Gastroesophageal sphincter (tissue), 4 donors: ENCODE data around the gene DCUN1D3. TPM values are rescaled to one million over a fixed set of nuclear protein-coding genes. Genes with fewer than 3 reads are reported as not detected.
"Not testable (repeated sequence)": the region's sequence is repeated elsewhere in the genome, so short reads cannot be mapped to it uniquely, and the experiment has no call there.

Experiments used
- ATAC-seq: fragments of 150-250 bp; one replicate; pipeline ENCODE4 v1.9.1; 2016; ENCODE audit warnings: mild to moderate bottlenecking, moderate library complexity
- H3K27ac ChIP-seq, 4 donors: fragments of 200-600 bp; sonication (generic) in 3 of 4; 1 replicate in 3 of 4; 2 replicates in 1 of 4; pipeline ENCODE4 v1.5.1; 2016 to 2019
- H3K27me3 ChIP-seq: fragments of 200-600 bp; sonication (generic); one replicate; pipeline ENCODE4 v1.5.1; 2019
- H3K36me3 ChIP-seq, 2 donors: fragments of 200-600 bp; sonication (generic); one replicate each; pipeline ENCODE4 v1.5.1; 2019; ENCODE audit warnings: control low read depth in 1 of 2
- H3K4me1 ChIP-seq, 3 donors: fragments of 200-600 bp; sonication (generic); 1 replicate in 2 of 3; 2 replicates in 1 of 3; pipeline ENCODE4 v1.5.1; 2016 to 2019; ENCODE audit warnings: control low read depth in 2 of 3
- H3K4me3 ChIP-seq, 2 donors: fragments of 200-600 bp; sonication (generic); one replicate each; pipeline ENCODE4 v1.5.1; 2019; ENCODE audit warnings: mild to moderate bottlenecking in 1 of 2, moderate library complexity in 1 of 2
- H3K9me3 ChIP-seq, 3 donors: fragments of 200-600 bp; sonication (generic); one replicate each; pipeline ENCODE4 v1.5.1; 2017 to 2019; ENCODE audit warnings: control low read depth in 2 of 3
- EP300 ChIP-seq: sonication (generic); formaldehyde crosslinking; IDR thresholded peaks from one replicate; pipeline ENCODE4 v1.6.1; 2017; ENCODE audit warnings: antibody characterized with exemption, mild to moderate bottlenecking
- POLR2A ChIP-seq, 2 donors: fragments of 450-650 bp; IDR thresholded peaks; one replicate each; pipeline ENCODE4 v1.6.1; 2017; ENCODE audit warnings: antibody characterized with exemption in 2 of 2, mild to moderate bottlenecking in 2 of 2, moderate library complexity in 1 of 2
- POLR2AphosphoS5 ChIP-seq: sonication (generic); formaldehyde crosslinking; IDR thresholded peaks from one replicate; pipeline ENCODE4 v1.6.1; 2017; ENCODE audit warnings: antibody characterized with exemption
- WGBS, 2 donors: methylation state at CpG; one replicate each; pipeline ENCODE4 v1.1.5; 2018; ENCODE audit warnings: low coverage in 1 of 2; 5-methylcytosine and 5-hydroxymethylcytosine counted together
- total RNA-seq, 4 donors: library from RNA; depleted of rRNA; stranded (reverse); fragments of >200 nt; gene quantifications; one replicate each; pipeline ENCODE4 v1.1.0, GENCODE V29; 2016
- TF ChIP-seq, protein P1 (sequence below), 4 experiments: fragments of 200-600 bp in 2 of 4; fragments of 450-650 bp in 2 of 4; sonication (generic) in 1 of 4; IDR thresholded peaks; one replicate each; pipeline ENCODE4 v1.5.1; 2017 to 2019; ENCODE audit warnings: antibody characterized with exemption in 4 of 4, mild to moderate bottlenecking in 2 of 4, moderate library complexity in 2 of 4

DCUN1D3 gene
- total RNA-seq, 4 donors from 2014 or later = 28.6 to 35.7 (median 33.5) TPM

- ATAC-seq = no peak
- no peak overlapping the region for H3K4me3 ChIP-seq
- H3K9me3 ChIP-seq = no peaks in the 10 kb centered on the region
- H3K4me1 ChIP-seq = peaks cover 34 to 93% (median 50%) of the 10 kb centered on the region in 3 donors
- TF ChIP-seq POLR2A (IDR thresholded peaks at IDR 0.05) = no peak
- TF ChIP-seq POLR2AphosphoS5 = no peak
- no peak for TF ChIP-seq EP300
- TF ChIP-seq, protein P1, sequence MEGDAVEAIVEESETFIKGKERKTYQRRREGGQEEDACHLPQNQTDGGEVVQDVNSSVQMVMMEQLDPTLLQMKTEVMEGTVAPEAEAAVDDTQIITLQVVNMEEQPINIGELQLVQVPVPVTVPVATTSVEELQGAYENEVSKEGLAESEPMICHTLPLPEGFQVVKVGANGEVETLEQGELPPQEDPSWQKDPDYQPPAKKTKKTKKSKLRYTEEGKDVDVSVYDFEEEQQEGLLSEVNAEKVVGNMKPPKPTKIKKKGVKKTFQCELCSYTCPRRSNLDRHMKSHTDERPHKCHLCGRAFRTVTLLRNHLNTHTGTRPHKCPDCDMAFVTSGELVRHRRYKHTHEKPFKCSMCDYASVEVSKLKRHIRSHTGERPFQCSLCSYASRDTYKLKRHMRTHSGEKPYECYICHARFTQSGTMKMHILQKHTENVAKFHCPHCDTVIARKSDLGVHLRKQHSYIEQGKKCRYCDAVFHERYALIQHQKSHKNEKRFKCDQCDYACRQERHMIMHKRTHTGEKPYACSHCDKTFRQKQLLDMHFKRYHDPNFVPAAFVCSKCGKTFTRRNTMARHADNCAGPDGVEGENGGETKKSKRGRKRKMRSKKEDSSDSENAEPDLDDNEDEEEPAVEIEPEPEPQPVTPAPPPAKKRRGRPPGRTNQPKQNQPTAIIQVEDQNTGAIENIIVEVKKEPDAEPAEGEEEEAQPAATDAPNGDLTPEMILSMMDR (IDR thresholded peaks at IDR 0.05) = no peak
- peaks cover 0 to 23% of the 10 kb centered on the region in 2 donors for H3K36me3 ChIP-seq
- peak overlapping the region; percentile 68 to 78 (median 77) for H3K27ac ChIP-seq
- H3K27me3 ChIP-seq = no peaks in the 10 kb centered on the region
- 13 to 33% methylated on average over 6 of the region's 6 CpGs for WGBS, 2 donors
Measured at GRCh38 chr16:20865420-20866131, 34.6 kb downstream of the DCUN1D3 start.

DNA sequence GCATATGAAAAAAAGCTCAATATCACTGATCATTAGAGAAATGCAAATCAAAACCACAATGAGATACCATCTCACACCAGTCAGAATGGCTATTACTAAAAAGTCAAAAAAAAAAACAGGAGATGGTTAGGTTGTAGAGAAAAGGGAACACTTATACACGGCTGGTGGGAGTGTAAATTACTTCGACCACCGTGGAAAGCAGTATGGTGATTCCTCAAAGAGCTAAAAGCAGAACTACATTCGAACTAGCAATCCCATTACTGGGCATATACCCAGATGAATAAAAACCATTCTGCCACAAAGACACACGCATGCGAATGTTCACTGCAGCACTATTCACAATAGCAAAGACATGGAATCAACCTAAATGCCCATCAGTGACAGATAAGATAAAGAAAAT is 35.8 kb downstream of the DCUN1D3 start:
- ATAC-seq, H3K4me3 ChIP-seq, H3K9me3 ChIP-seq, H3K27me3 ChIP-seq: not testable (repeated sequence)
- Histone ChIP-seq H3K36me3 (peaks cover 0 to 33% of the 10 kb centered on the region in 2 donors), H3K4me1 (peaks cover 31 to 93% (median 38%) of the 10 kb centered on the region in 3 donors), H3K27ac (peak overlapping the region in 2 of 4 donors; percentile 68 to 78)
- WGBS, 2 donors = 91 to 96% methylated on average over 5 to 6 of the region's 6 CpGs

- Histone ChIP-seq H3K4me3 (no peak overlapping the region), H3K9me3 (no peaks in the 10 kb centered on the region), H3K36me3 (peaks cover 0 to 33% of the 10 kb centered on the region in 2 donors), H3K4me1 (peaks cover 20 to 84% (median 21%) of the 10 kb centered on the region in 3 donors), H3K27me3 (no peaks in the 10 kb centered on the region), H3K27ac (no peak overlapping the region)
- TF ChIP-seq POLR2AphosphoS5 = no peak
- ATAC-seq = no peak
- WGBS, 2 donors = 81 to 91% methylated on average over 3 to 7 of the region's 21 CpGs
Measured at GRCh38 chr16:20862162-20862960, 37.8 kb downstream of the DCUN1D3 start.

GRCh38 chr16:20860995-20861394 is 39.2 kb downstream of the DCUN1D3 start:
- H3K27ac ChIP-seq = peak overlapping the region in 3 of 4 donors; percentile 20 to 31 (median 21)
- not testable (repeated sequence) for ATAC-seq, H3K4me3 ChIP-seq, H3K9me3 ChIP-seq, H3K27me3 ChIP-seq
- WGBS, 2 donors = 33% methylated on average over 1 of the region's 4 CpGs; no CpG with 5 or more reads in 1 of the 2 donors
- peaks cover 9 to 71% (median 9%) of the 10 kb centered on the region in 3 donors for H3K4me1 ChIP-seq
- peaks cover 0 to 39% of the 10 kb centered on the region in 2 donors for H3K36me3 ChIP-seq

DNA sequence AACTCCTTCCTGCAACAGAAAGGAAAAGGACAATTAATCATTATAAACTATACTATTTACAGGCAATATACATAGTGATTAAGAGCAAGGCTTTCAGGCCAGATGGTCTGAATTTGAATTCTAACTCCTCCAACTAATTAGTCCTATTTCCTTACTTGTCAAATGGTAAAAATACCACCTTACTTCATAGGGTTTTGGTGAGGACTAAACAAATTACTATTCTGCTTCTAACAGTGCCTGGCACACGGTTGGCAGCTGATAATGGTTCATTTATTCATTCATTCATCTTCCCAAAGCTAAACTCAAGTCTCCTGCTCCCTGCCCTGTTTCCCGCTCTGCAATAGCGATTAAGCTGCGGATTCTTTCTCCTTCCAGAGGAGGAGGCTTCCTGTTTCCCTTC is 39.8 kb downstream of the DCUN1D3 start:
- no peak overlapping the region for H3K4me3 ChIP-seq
- no peak for ATAC-seq
- peaks cover 2 to 65% (median 3%) of the 10 kb centered on the region in 3 donors for H3K4me1 ChIP-seq
- 63 to 68% methylated on average over 4 of the region's 4 CpGs for WGBS, 2 donors
- peaks cover 0 to 44% of the 10 kb centered on the region in 2 donors for H3K36me3 ChIP-seq
- TF ChIP-seq EP300 (no peak), POLR2A (IDR thresholded peaks at IDR 0.05) (no peak), POLR2AphosphoS5 (no peak)
- TF ChIP-seq, protein P1 (IDR thresholded peaks at IDR 0.05) = no peak
- no peaks in the 10 kb centered on the region for H3K27me3 ChIP-seq
- peak overlapping the region in 3 of 4 donors; percentile 21 to 42 (median 31) for H3K27ac ChIP-seq
- H3K9me3 ChIP-seq = no peaks in the 10 kb centered on the region

GRCh38 chr16:20859699-20860098 is 40.5 kb downstream of the DCUN1D3 start:
- no peak for ATAC-seq
- Histone ChIP-seq H3K4me1 (peaks cover 0 to 58% (median 3%) of the 10 kb centered on the region in 3 donors), H3K27ac (peak overlapping the region in 3 of 4 donors; percentile 5 to 42 (median 36)), H3K9me3 (no peaks in the 10 kb centered on the region), H3K4me3 (no peak overlapping the region), H3K36me3 (peaks cover 0 to 51% of the 10 kb centered on the region in 2 donors), H3K27me3 (no peaks in the 10 kb centered on the region)
- no peak for TF ChIP-seq POLR2AphosphoS5
- TF ChIP-seq, protein P1 (IDR thresholded peaks at IDR 0.05) = no peak
- TF ChIP-seq EP300 = no peak
- no peak for TF ChIP-seq POLR2A (IDR thresholded peaks at IDR 0.05)
- WGBS, 2 donors = 50 to 61% methylated on average over 2 of the region's 4 CpGs
